ENCODE data around the gene CYTH4. TPM values are rescaled to one million over a fixed set of nuclear protein-coding genes. Genes with fewer than 3 reads are reported as not detected.

CYTH4 gene
- total and polyA plus RNA-seq, 10 of the 15 experiments (the other 5 are each of a cell fraction or from before 2014, with no cell fraction given): 1.5 to 27.3 (median 16.9) TPM

GRCh38 chr22:37244114-37244921 is 38.0 kb upstream of the CYTH4 start, which contains the start of gene RAC2 (continued):
- TF ChIP-seq ZNF592 (IDR thresholded peaks at IDR 0.05): no peak
- TF ChIP-seq BCL11A (IDR thresholded peaks at IDR 0.05; ENCODE audit: low read depth, low read length): no peak
- no peak for TF ChIP-seq STAT3 (IDR thresholded peaks at IDR 0.05; ENCODE audit: low read depth, low read length)
- 0 out of 2 replicates have a peak, but pooled peaks have one; percentile 54 for TF ChIP-seq ZNF207 (IDR thresholded peaks at IDR 0.05; ENCODE audit: borderline replicate concordance)
- no peak for TF ChIP-seq MYC (IDR thresholded peaks at IDR 0.05; ENCODE audit: insufficient read depth, insufficient read length, insufficient replicate concordance, low read length, severe bottlenecking)
- TF ChIP-seq MYB (IDR thresholded peaks at IDR 0.05; ENCODE audit: borderline replicate concordance, low read depth, low read length): no peak
- TF ChIP-seq YY1 (IDR thresholded peaks at IDR 0.05; ENCODE audit: low read depth, low read length): no peak; the same call in 1 of the 2 replicates
- peak; percentile 75; the same call in 1 of the 3 replicates for TF ChIP-seq POU2F2 (IDR thresholded peaks at IDR 0.05; ENCODE audit: borderline replicate concordance, low read depth, low read length)
- TF ChIP-seq SREBF1 (IDR thresholded peaks at IDR 0.05; ENCODE audit: low read length): no peak
- no peak for TF ChIP-seq FOXM1 (IDR thresholded peaks at IDR 0.05; ENCODE audit: low read depth, low read length)
- peak; percentile 75 to 77; a peak in 3 of 4 replicates for TF ChIP-seq IKZF2 (IDR thresholded peaks at IDR 0.05)
- no peak for TF ChIP-seq RAD51 (IDR thresholded peaks at IDR 0.05)
- peak; percentile 58 for TF ChIP-seq MEF2B (IDR thresholded peaks at IDR 0.05; ENCODE audit: partially characterized antibody, poor library complexity, severe bottlenecking)
- 0 out of 2 replicates have a peak, but pooled peaks have one; percentile 44 for TF ChIP-seq CBFB (IDR thresholded peaks at IDR 0.05; ENCODE audit: low read depth)
- TF ChIP-seq HDAC6 (IDR thresholded peaks at IDR 0.05; ENCODE audit: unreplicated experiment): no peak
- TF ChIP-seq SRF (IDR thresholded peaks at IDR 0.05; ENCODE audit: low read depth in 2 of 2, low read length in 2 of 2): no peak
- TF ChIP-seq CTCF (IDR thresholded peaks at IDR 0.05 in 2 of 3, conservative IDR thresholded peaks at IDR 0.05 in 1 of 3; ENCODE audit: control insufficient read depth in 2 of 3, extremely low read depth in 1 of 3, insufficient read depth in 1 of 3, low read depth in 3 of 3, low read length in 3 of 3): no peak
- no peak for TF ChIP-seq PRDM15 (CRISPR knock-in tag; IDR thresholded peaks at IDR 0.05)
- TF ChIP-seq GATAD2B (conservative IDR thresholded peaks at IDR 0.05; ENCODE audit: low read depth): peak; percentile 83

Data from GM12878 (cell line).